SU-DHL-6 (cell line): Measurements from ENCODE around the gene STX8.

ENCODE experiments used
- H2AFZ ChIP-seq: fragments of 200-600 bp; sonication (generic); 2 replicates; pipeline ENCODE4 v1.6.1; 2014; ENCODE audit warnings: low read depth, mild to moderate bottlenecking, moderate library complexity, mixed read lengths, antibody characterized with exemption, low read length; ENCODE audit not compliant: severe bottlenecking
- H3F3A ChIP-seq: fragments of 200-600 bp; shearing (Covaris generic); 2 replicates; pipeline ENCODE4 v1.6.0; 2016; ENCODE audit warnings: antibody characterized with exemption, mild to moderate bottlenecking; ENCODE audit not compliant: insufficient read depth
- H3K27ac ChIP-seq: fragments of 200-600 bp; sonication (generic); 2 replicates; pipeline ENCODE4 v1.5.1; 2016; ENCODE audit warnings: low read depth, mild to moderate bottlenecking, low read length, moderate library complexity, mixed read lengths
- H3K27me3 ChIP-seq: fragments of 200-600 bp; sonication (generic), shearing (Covaris generic); 2 replicates; pipeline ENCODE4 v1.6.0; 2014; ENCODE audit warnings: mild to moderate bottlenecking, low read length
- H3K36me3 ChIP-seq: fragments of 200-600 bp; sonication (generic); 2 replicates; pipeline ENCODE4 v1.6.1; 2014; ENCODE audit warnings: mild to moderate bottlenecking, low read length, mixed read lengths
- H3K4me2 ChIP-seq: fragments of 300-600, 200-600 bp; shearing (Covaris generic), sonication (generic); 2 replicates; pipeline ENCODE4 v1.6.0; 2014; ENCODE audit warnings: low read length, low read depth, mild to moderate bottlenecking; ENCODE audit not compliant: poor library complexity, severe bottlenecking
- H3K4me3 ChIP-seq: fragments of 200-600 bp; sonication (generic); 2 replicates; pipeline ENCODE4 v1.5.1; 2014; ENCODE audit warnings: antibody characterized with exemption, low read length, mild to moderate bottlenecking, mixed read lengths; ENCODE audit not compliant: insufficient read depth, poor library complexity, severe bottlenecking
- H3K79me2 ChIP-seq: fragments of 200-600 bp; sonication (generic); 2 replicates; pipeline ENCODE4 v1.6.1; 2014; ENCODE audit warnings: mild to moderate bottlenecking, low read length, moderate library complexity; ENCODE audit not compliant: insufficient read depth
- H3K9ac ChIP-seq: fragments of 200-600 bp; sonication (generic); 2 replicates; pipeline ENCODE4 v1.7.0; 2014; ENCODE audit warnings: mild to moderate bottlenecking, low read length
- H3K9me2 ChIP-seq: fragments of 200-600 bp; sonication (generic); replicated peaks from 2 replicates; pipeline ENCODE4 v1.6.1; 2014; ENCODE audit warnings: low read length; ENCODE audit not compliant: insufficient read depth
- H3K9me3 ChIP-seq: fragments of 200-600 bp; sonication (generic); 2 replicates; pipeline ENCODE4 v1.6.1; 2014; ENCODE audit warnings: low read length, mixed read lengths; ENCODE audit not compliant: insufficient read depth
- H4K20me1 ChIP-seq: fragments of 200-600 bp; sonication (generic); 2 replicates; pipeline ENCODE4 v1.6.1; 2014; ENCODE audit warnings: low read depth, mild to moderate bottlenecking, antibody characterized with exemption, low read length, moderate library complexity, mixed read lengths
- CTCF ChIP-seq: fragments of 200-600 bp; sonication (generic); IDR thresholded peaks from one replicate; pipeline ENCODE4 v1.5.1; 2017; ENCODE audit warnings: antibody characterized with exemption, mild to moderate bottlenecking, low read length, moderate library complexity; ENCODE audit not compliant: insufficient read depth, poor library complexity, severe bottlenecking
- EZH2phosphoT487 ChIP-seq: fragments of 200-600 bp; sonication (generic), shearing (Covaris generic); conservative IDR thresholded peaks from 2 replicates; pipeline ENCODE4 v1.6.1; 2018; ENCODE audit warnings: mild to moderate bottlenecking, antibody characterized with exemption, low read length, moderate library complexity, mixed read lengths

The STX8 gene

GRCh38 chr17:9332132-9332494 is 243.5 kb downstream of the STX8 start:
- H4K20me1 ChIP-seq: no peaks in the 10 kb centered on the region
- TF ChIP-seq CTCF (no peak), EZH2phosphoT487 (no peak)
- no peak overlapping the region for H3K27ac ChIP-seq
- no peak overlapping the region for H3K4me3 ChIP-seq
- no peaks in the 10 kb centered on the region for H3K36me3 ChIP-seq
- H3K9ac ChIP-seq: no peak overlapping the region
- H3K79me2 ChIP-seq: no peaks in the 10 kb centered on the region
- H3K27me3 ChIP-seq: no peaks in the 10 kb centered on the region
- no peaks in the 10 kb centered on the region for H3K9me2 ChIP-seq
- H3F3A ChIP-seq: no peaks in the 10 kb centered on the region
- H3K4me2 ChIP-seq: no peak overlapping the region
- H2AFZ ChIP-seq: no peak overlapping the region
- no peaks in the 10 kb centered on the region for H3K9me3 ChIP-seq

- Histone ChIP-seq H3F3A (no peaks in the 10 kb centered on the region), H4K20me1 (no peaks in the 10 kb centered on the region), H3K79me2 (no peaks in the 10 kb centered on the region), H3K27me3 (no peaks in the 10 kb centered on the region), H2AFZ (no peak overlapping the region), H3K27ac (no peak overlapping the region), H3K4me3 (no peak overlapping the region), H3K36me3 (no peaks in the 10 kb centered on the region), H3K9me2 (no peaks in the 10 kb centered on the region), H3K9me3 (no peaks in the 10 kb centered on the region), H3K9ac (no peak overlapping the region), H3K4me2 (no peak overlapping the region)
- TF ChIP-seq EZH2phosphoT487: no peak
- no peak for TF ChIP-seq CTCF
Observed at GRCh38 chr17:9331279-9332131, 244.1 kb downstream of the STX8 start.

GRCh38 chr17:9330611-9331271 is 244.9 kb downstream of the STX8 start:
- no peak overlapping the region for H3K9ac ChIP-seq
- H3K27me3 ChIP-seq: no peaks in the 10 kb centered on the region
- H3F3A ChIP-seq: no peaks in the 10 kb centered on the region
- no peak overlapping the region for H3K4me2 ChIP-seq
- no peaks in the 10 kb centered on the region for H3K9me3 ChIP-seq
- no peak overlapping the region for H2AFZ ChIP-seq
- TF ChIP-seq CTCF (no peak), EZH2phosphoT487 (no peak)
- H4K20me1 ChIP-seq: no peaks in the 10 kb centered on the region
- no peak overlapping the region for H3K4me3 ChIP-seq
- no peaks in the 10 kb centered on the region for H3K79me2 ChIP-seq
- no peaks in the 10 kb centered on the region for H3K9me2 ChIP-seq
- H3K36me3 ChIP-seq: no peaks in the 10 kb centered on the region
- no peak overlapping the region for H3K27ac ChIP-seq
